GM19193 (cell line): ENCODE results near the gene DCAF4L1.

Experiments
- POLR2A ChIP-seq: IDR thresholded peaks from 4 replicates; pipeline ENCODE4 v1.6.1; 2011; ENCODE audit not compliant: insufficient read depth, insufficient read length; ENCODE audit errors: extremely low read depth

The DCAF4L1 gene

DNA sequence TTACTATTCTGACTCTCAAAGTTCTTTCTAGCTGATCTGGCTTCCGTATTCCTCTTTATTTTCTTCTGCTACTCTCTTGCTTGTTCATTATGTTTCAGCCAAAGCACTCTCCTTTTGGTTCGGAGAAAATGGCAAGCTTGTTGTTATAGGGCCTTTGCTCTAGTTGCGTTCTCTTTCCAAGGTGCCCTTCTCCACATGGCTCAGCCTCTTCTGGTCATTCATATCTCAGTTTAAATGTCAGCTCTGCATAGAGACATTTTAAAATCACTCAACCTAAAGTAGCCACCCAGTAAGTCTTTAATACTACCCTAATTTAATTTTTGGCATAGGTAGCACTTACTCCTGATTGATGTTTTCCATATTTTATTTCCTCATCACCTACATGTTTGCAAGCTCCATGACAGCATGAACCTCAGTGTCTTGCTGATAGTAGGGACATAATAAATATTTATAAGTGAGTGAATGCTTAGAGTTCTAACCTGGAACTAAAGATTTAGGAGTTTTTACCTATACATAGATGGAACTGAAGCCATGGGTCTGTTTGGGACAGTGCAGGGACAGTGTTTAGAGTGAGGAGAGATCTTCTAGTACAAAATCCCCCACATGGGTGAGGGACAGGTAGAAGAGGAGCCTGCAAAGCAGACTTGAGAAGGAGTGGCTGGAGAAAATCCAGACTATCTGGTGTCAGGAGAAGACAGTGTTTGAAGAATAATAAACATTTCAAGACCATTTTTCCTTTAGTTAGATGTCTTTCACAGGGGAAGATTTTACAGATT lies 26.6 kb downstream of the DCAF4L1 start:
- no peak for TF ChIP-seq POLR2A

DNA sequence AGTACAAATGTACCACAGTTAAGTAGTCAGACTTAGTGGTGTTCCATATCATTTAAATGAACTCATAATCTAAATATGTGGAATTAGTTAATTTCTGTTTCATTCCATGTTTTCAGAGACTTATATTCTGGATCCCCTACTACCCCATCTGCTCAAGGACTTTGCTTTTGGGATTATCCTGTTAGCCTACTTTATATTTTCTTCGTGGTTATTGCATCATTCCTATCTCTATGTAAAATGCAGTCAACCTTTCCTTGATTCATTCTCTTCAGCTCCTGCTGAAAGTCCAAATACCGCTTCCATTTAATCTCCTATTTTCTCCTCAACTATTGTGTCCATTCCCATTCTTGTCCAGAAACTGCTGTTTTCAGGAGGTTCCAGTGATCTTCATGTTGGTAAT lies 33.9 kb downstream of the DCAF4L1 start:
- no peak for TF ChIP-seq POLR2A

- no peak for TF ChIP-seq POLR2A
Measured at GRCh38 chr4:42018451-42018850, 36.9 kb downstream of the DCAF4L1 start.
